B cell (primary cell): Measurements from ENCODE around the gene LENEP. TPM values are rescaled to one million over a fixed set of nuclear protein-coding genes. Genes with fewer than 3 reads are reported as not detected.

ENCODE experiments used
- ATAC-seq: fragments of 200-7000 bp; cut with Tn5 transposase; one replicate; pipeline ENCODE4 v1.10.0; 2021; ENCODE audit warnings: low read depth, mild to moderate bottlenecking, moderate number of reproducible peaks, moderate library complexity
- CTCF ChIA-PET: fragments of 350-600 bp; sonication (Branson Sonifier 250); formaldehyde crosslinking; loops from one replicate; lab custom pipeline; 2021; ENCODE audit warnings: antibody characterized with exemption, inconsistent platforms; lab: Charles Lee
- POLR2A ChIA-PET: fragments of 350-600 bp; sonication (Branson Sonifier 250); formaldehyde crosslinking; loops from one replicate; lab custom pipeline; 2021; ENCODE audit warnings: antibody characterized with exemption; lab: Charles Lee
- DNase-seq: peaks from one replicate; pipeline ENCODE4 v3.0.0; 2013
- H2AFZ ChIP-seq: 2 replicates; pipeline ENCODE4 v1.6.1; 2012; ENCODE audit warnings: mild to moderate bottlenecking, low read depth, low read length; ENCODE audit not compliant: insufficient read depth, poor library complexity, severe bottlenecking
- H3K27ac ChIP-seq, 2 donors: 1 replicate in 1 of 2; 2 replicates in 1 of 2; pipeline ENCODE4 v1.5.1; 2012 to 2013; ENCODE audit warnings: low read length in 2 of 2, mild to moderate bottlenecking in 2 of 2, moderate library complexity in 1 of 2
- H3K27me3 ChIP-seq, 4 experiments: fragments of 200-600 bp in 1 of 4; sonication (generic) in 1 of 4; replicated peaks in 1 of 4; 1 replicate in 2 of 4; 2 replicates in 2 of 4; pipeline versions ENCODE4 v1.6.1 to v1.7.0; 2013 to 2016; ENCODE audit warnings: low read length in 3 of 4, mild to moderate bottlenecking in 2 of 4, mixed read lengths in 1 of 4, moderate library complexity in 1 of 4; ENCODE audit not compliant: insufficient read depth in 4 of 4, control insufficient read depth in 3 of 4; ENCODE audit errors: control extremely low read depth in 1 of 4
- H3K36me3 ChIP-seq, 2 experiments: replicated peaks in 1 of 2; 1 replicate in 1 of 2; 2 replicates in 1 of 2; pipeline versions ENCODE4 v1.6.1 to v1.7.1; 2013; ENCODE audit warnings: low read length in 1 of 2; ENCODE audit not compliant: insufficient read depth in 2 of 2, control insufficient read depth in 1 of 2; ENCODE audit errors: control extremely low read depth in 1 of 2, extremely low read depth in 1 of 2
- H3K4me1 ChIP-seq, 2 donors: fragments of 200-600 bp in 1 of 2; sonication (generic) in 1 of 2; 1 replicate in 1 of 2; 2 replicates in 1 of 2; pipeline versions ENCODE4 v1.5.1 to v1.6.1; 2013 to 2017; ENCODE audit warnings: low read length in 2 of 2; ENCODE audit not compliant: control insufficient read depth in 2 of 2, insufficient read depth in 2 of 2
- H3K4me2 ChIP-seq: replicated peaks from 2 replicates; pipeline ENCODE3; 2012; ENCODE audit warnings: mild to moderate bottlenecking, low read depth, low read length; ENCODE audit not compliant: poor library complexity, severe bottlenecking
- H3K4me3 ChIP-seq, 5 experiments: fragments of 200-600 bp in 1 of 5; sonication (generic) in 1 of 5; 1 replicate in 3 of 5; 2 replicates in 2 of 5; pipeline versions ENCODE4 v1.5.1 to v1.7.0; 2011 to 2016; ENCODE audit warnings: low read length in 4 of 5, mild to moderate bottlenecking in 4 of 5, low read depth in 2 of 5, control low read depth in 1 of 5, moderate library complexity in 1 of 5; ENCODE audit not compliant: insufficient read depth in 1 of 5; ENCODE audit errors: control extremely low read depth in 1 of 5, extremely low read depth in 1 of 5
- H3K79me2 ChIP-seq: fragments of 200-600 bp; sonication (generic); one replicate; pipeline ENCODE4 v1.6.0; 2016; ENCODE audit warnings: low read length; ENCODE audit not compliant: control insufficient read depth, insufficient read depth
- H3K9ac ChIP-seq: fragments of 200-600 bp; sonication (generic); 2 replicates; pipeline ENCODE4 v1.6.1; 2017; ENCODE audit warnings: mild to moderate bottlenecking, low read length, moderate library complexity
- H3K9me3 ChIP-seq, 3 donors: one replicate each; pipeline versions ENCODE4 v1.6.1 to v1.7.1; 2013; ENCODE audit warnings: low read length in 2 of 3; ENCODE audit not compliant: control insufficient read depth in 2 of 3, insufficient read depth in 1 of 3; ENCODE audit errors: control extremely low read depth in 1 of 3
- H4K20me1 ChIP-seq: 2 replicates; pipeline ENCODE4 v1.6.0; 2012; ENCODE audit warnings: mild to moderate bottlenecking, low read length; ENCODE audit not compliant: insufficient read depth, control insufficient read depth, poor library complexity, severe bottlenecking
- H3K27ac Mint-ChIP-seq: one replicate; pipeline ENCODE4 v1.8.0; 2021; ENCODE audit warnings: mixed read lengths
- H3K27me3 Mint-ChIP-seq: one replicate; pipeline ENCODE4 v1.8.0; 2021; ENCODE audit warnings: mixed read lengths
- H3K4me1 Mint-ChIP-seq: one replicate; pipeline ENCODE4 v1.8.0; 2021; ENCODE audit warnings: mixed read lengths
- H3K4me3 Mint-ChIP-seq: one replicate; pipeline ENCODE4 v1.8.0; 2021; ENCODE audit warnings: mixed read lengths
- H3K9me3 Mint-ChIP-seq: one replicate; pipeline ENCODE4 v1.8.0; 2022; ENCODE audit warnings: mixed read lengths; ENCODE audit not compliant: insufficient read depth
- CTCF ChIP-seq: fragments of 200-600 bp; IDR thresholded peaks from one replicate; pipeline ENCODE4 v1.8.0; 2022; ENCODE audit warnings: antibody characterized with exemption, mild to moderate bottlenecking
- EZH2 ChIP-seq: IDR thresholded peaks from 2 replicates; pipeline ENCODE4 v1.6.1; 2012; ENCODE audit warnings: borderline replicate concordance, low read depth, mild to moderate bottlenecking, moderate library complexity, low read length; ENCODE audit not compliant: insufficient read depth, poor library complexity, severe bottlenecking
- WGBS: methylation state at CpG from one replicate; pipeline ENCODE4 v1.1.5; 2013; ENCODE audit warnings: missing lambda C conversion rate; ENCODE audit not compliant: insufficient coverage; 5-methylcytosine and 5-hydroxymethylcytosine counted together
- intact Hi-C: fragments of 100-400 bp; cut with micrococcal nuclease; formaldehyde crosslinking; loops from one replicate; pipeline ENCODE4 v1.10.0; 2022
- polyA plus RNA-seq: library from polyadenylated mRNA; depleted of rRNA; stranded (reverse); fragments of >200 nt; gene quantifications from 2 replicates; pipeline ENCODE4 v1.2.3, GENCODE V29; 2012
- total RNA-seq, 2 donors: library from RNA; stranded (reverse); fragments of 120-200 nt in 1 of 2; gene quantifications; 1 replicate in 1 of 2; 2 replicates in 1 of 2; pipeline versions ENCODE4 v1.2.3 to v1.2.4, GENCODE V29; 2013 to 2022

Gene LENEP
- total and polyA plus RNA-seq, 2 donors (not counting 1 experiment from before 2014, with no cell fraction given): 2.0 TPM; not detected in 1

DNA sequence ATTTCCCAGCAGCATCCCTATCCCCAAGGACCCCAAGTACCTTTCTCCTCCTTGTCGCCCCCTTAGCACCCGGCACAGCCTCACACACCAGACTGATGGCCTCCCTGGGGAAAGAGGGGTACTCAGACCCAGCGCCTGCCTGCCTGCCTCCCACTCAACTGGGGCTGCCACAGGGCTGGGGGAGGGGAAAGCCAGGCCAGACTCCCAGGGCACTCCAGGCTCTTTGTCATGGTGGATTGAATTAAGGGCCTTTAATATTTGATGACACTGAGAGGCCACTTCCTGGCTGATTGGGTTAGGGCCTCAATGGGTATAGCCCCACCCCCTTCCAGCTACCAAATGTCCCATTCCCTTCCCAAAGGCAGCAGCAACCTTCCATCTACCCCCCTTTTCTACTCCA lies 24.7 kb upstream of the LENEP start:
- Histone ChIP-seq H3K27me3 (no peaks in the 10 kb centered on the region), H3K27ac (no peak overlapping the region), H3K9me3 (no peaks in the 10 kb centered on the region), H3K4me2 (no peak overlapping the region), H3K36me3 (peaks cover 6 to 61% of the 10 kb centered on the region in 2 experiments), H2AFZ (no peak overlapping the region), H3K4me3 (no peak overlapping the region), H3K4me1 (peaks cover 13 to 34% of the 10 kb centered on the region in 2 donors), H4K20me1 (peaks cover 39% of the 10 kb centered on the region), H3K9ac (no peak overlapping the region), H3K79me2 (peaks cover 75% of the 10 kb centered on the region)
- H3K9me3 Mint-ChIP-seq: no peaks in the 10 kb centered on the region
- ChIA-PET CTCF (interaction anchor here (0.8 kb wide), 1 partner anchor 49 kb away, joined by 3 read pairs; no protein-coding TSS in a partner anchor), POLR2A (no interaction called here)
- ATAC-seq (no peak), DNase-seq (no peak)
- peaks cover 27% of the 10 kb centered on the region for H3K4me1 Mint-ChIP-seq
- H3K27ac Mint-ChIP-seq: peak overlapping the region; percentile 71
- H3K27me3 Mint-ChIP-seq: no peaks in the 10 kb centered on the region
- 100% methylated on average over 2 of the region's 3 CpGs for WGBS
- TF ChIP-seq CTCF: no peak
- TF ChIP-seq EZH2: no peak
- intact Hi-C loops: no loop called here
- H3K4me3 Mint-ChIP-seq: no peak overlapping the region

DNA sequence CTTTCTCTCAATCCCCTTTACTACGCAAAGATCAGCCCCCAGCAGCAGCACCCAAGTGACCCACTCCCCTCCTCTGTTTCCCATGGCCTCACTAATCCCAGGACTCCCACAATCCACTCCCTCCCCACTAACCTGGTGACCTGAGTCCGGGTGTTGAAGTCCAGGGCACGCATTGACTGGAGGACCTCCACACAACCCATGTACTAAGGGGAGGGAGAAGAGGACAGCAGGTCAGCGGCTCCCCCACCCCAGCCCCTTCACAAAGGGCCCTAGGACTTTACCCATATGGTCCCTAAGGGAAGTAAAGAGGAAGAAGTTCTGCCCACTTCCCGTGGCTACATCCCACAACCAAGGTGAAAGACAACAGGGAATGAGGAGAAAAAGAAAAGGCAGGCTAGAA lies 24.1 kb upstream of the LENEP start:
- Histone ChIP-seq H3K4me2 (no peak overlapping the region), H3K4me1 (peaks cover 13 to 33% of the 10 kb centered on the region in 2 donors), H3K36me3 (peaks cover 6 to 56% of the 10 kb centered on the region in 2 experiments), H3K9me3 (no peaks in the 10 kb centered on the region), H3K27ac (no peak overlapping the region), H2AFZ (no peak overlapping the region), H3K27me3 (no peaks in the 10 kb centered on the region), H3K4me3 (no peak overlapping the region), H3K9ac (no peak overlapping the region), H4K20me1 (peaks cover 39% of the 10 kb centered on the region), H3K79me2 (peaks cover 76% of the 10 kb centered on the region)
- ATAC-seq: no peak
- no peak for DNase-seq
- Mint-ChIP-seq H3K27ac (peak overlapping the region; percentile 71), H3K4me3 (no peak overlapping the region), H3K4me1 (peaks cover 27% of the 10 kb centered on the region), H3K9me3 (no peaks in the 10 kb centered on the region), H3K27me3 (no peaks in the 10 kb centered on the region)
- ChIA-PET POLR2A (no interaction called here), CTCF (interaction anchor here (0.8 kb wide), 1 partner anchor 48 kb away, joined by 3 read pairs; no protein-coding TSS in a partner anchor)
- TF ChIP-seq EZH2 (no peak), CTCF (no peak)
- WGBS: 100% methylated on average over 1 of the region's 5 CpGs
- intact Hi-C loops: no loop called here
